UCSD-AML1 (cell line): Measurements from ENCODE around the gene NAA10.
A peak's percentile ranks its signal among the peaks of the same experiment; 100 is the strongest.
"Not testable (repeated sequence)": the region's sequence is repeated elsewhere in the genome, so short reads cannot be mapped to it uniquely, and the experiment has no call there.

Experiments used
- DNase-seq: peaks from one replicate; lab custom pipeline; 2025; ENCODE audit not compliant: unreplicated experiment; lab: John Stamatoyannopoulos, UW

Gene NAA10

GRCh38 chrX:153934762-153935325, at the start of gene NAA10:
NAA10 (minus strand) TSS chrX:153935037; CDS start chrX:153934904, 133 bp downstream.
- DNase-seq: peak; percentile 80

- DNase-seq: no peak
These were observed 48.5 kb upstream of the NAA10 start for GRCh38 chrX:153983321-153983801.

GRCh38 chrX:153981771-153982533, 47.1 kb upstream of the NAA10 start:
- peak; percentile 75 for DNase-seq

DNA sequence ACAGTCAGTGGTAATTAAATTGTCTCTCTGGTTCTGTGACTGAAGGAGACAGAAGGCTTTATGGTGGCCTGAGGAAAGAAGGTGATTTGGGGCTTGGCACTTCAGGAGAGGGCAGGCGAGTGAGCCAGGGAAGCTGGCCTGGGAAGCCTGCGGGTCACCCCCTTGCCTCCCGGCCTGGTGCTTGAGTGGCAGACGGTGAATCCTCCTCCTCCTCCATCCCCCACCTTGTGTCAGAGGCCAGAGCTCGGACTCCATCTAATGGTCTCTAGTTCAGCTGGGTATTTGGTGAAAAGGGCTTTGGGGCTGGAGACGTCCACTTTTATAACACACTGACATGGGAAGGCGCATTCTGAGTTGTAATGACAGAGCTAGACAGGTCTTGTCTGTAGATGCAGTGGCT, 46.4 kb upstream of the NAA10 start:
- no peak for DNase-seq

DNA sequence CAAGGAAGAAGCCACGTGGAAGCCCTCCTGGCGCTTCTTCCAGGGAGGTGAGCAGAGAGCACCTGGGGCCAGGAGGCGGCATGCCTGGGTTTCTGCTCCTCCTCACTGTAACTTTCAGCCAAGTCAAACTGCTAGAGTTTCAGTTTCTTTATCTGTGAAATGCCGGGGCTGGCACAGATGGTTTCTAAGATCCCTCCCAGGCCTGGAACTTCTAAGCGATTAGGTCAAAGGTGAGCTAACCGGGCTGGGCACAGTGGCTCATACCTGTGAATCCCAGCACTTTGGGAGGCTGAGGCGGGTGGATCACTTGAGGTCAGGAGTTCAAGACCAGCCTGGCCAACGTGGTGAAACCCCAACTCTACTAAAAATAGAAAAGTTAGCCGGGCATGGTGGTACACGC, 45.6 kb upstream of the NAA10 start:
- not testable (repeated sequence) for DNase-seq

DNA sequence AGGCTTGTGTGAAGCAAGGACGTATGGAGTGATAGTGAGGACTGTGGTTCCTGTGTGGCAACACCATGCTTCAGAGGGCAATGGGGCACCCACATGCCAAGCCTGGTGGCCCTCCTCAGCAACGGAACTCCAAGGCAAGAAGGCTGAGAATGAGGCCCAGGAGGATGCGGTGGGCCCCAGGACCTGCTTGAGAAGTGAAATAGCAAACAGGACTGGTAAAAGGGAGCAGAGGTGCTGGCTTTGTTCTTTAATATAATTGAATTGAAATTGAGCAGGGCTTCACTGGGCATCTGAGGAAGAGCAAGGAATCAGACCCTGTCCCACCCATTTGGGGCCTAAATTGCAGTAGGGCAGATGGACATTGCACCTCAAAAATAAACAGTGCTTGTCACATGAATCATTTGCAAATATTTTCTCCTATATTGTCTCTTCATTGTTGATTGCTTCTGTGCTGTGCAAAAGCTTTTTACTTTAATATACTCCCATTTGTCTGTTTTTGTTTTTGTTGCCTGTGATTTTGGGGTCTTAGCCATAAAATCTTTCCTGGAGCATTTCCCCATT, 40.0 kb upstream of the NAA10 start:
- DNase-seq: no peak

DNA sequence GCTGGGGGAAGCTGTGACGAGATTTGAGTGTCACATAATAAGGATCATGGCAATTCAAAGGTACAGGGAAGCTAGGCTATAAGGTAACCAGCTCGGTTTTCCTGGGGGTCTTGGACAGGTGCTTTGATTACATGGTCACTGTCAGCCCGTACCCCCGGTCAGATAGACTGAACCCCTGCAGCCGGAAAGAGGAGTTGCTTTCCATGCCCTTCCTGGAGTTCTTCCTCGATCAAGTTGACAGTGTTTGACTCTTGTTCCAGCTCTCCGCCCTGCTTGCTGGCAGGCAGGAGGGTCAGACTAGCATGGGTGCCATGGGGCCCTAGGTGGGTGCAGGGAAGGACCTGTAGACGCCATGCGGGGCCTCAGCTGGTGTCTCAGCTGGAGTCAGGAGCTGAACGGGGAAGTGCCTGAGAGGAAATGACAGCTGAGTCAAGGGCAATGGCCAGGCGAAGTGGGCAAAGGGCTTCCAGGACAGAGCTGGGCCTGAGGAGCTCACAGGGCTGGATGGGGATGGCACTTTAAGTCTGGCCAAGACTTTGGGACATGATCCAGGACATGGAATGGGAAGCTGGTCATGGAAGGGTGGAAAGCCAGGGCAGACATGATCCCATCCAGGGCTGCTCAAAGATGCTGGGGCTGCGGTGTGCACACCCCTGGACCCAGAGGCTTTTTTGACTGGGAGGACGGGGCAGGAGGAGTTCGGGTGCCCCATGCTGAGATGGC, 39.3 kb upstream of the NAA10 start:
- peak; percentile 26 for DNase-seq

DNA sequence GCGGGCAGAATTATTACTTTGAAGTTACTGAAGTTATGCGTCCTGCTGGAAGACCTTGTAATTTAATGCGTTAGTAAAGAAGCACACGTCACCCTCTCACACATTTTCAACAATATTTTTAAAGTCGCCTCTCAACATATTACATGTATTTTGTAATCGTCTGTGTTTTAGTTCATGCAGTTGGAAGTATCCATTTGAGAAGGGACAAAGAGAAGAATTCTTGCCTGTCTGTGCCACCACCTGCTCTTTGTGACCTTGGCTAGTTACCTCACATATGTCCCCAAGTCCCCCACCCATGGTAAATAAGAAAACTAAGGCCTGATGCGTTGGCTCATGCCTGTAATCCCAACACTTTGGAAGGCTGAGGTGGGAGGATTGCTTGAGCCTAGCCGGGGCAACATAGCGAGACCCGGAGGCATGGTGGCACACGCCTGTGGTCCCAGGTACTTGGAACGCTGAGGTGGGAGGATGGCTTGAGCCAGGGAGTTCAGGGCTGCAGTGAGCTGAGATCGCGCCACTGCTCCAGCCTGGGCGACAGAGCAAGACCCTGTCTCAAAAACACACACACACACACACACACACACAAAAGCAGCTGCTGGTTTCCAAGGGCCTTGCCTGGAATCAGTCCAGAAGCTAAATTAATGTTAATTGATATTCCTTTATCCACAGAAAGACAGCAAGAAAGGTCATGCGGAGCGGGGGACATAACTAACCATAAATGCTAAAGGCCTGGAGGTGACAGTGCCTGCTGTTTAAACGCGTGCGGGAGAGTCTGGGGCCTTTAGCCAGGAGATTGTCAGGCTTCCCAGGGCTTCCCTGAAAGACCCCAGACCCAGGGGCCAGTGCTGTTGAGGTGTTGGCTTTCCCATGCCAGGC, 38.5 kb upstream of the NAA10 start:
- no peak for DNase-seq

DNA sequence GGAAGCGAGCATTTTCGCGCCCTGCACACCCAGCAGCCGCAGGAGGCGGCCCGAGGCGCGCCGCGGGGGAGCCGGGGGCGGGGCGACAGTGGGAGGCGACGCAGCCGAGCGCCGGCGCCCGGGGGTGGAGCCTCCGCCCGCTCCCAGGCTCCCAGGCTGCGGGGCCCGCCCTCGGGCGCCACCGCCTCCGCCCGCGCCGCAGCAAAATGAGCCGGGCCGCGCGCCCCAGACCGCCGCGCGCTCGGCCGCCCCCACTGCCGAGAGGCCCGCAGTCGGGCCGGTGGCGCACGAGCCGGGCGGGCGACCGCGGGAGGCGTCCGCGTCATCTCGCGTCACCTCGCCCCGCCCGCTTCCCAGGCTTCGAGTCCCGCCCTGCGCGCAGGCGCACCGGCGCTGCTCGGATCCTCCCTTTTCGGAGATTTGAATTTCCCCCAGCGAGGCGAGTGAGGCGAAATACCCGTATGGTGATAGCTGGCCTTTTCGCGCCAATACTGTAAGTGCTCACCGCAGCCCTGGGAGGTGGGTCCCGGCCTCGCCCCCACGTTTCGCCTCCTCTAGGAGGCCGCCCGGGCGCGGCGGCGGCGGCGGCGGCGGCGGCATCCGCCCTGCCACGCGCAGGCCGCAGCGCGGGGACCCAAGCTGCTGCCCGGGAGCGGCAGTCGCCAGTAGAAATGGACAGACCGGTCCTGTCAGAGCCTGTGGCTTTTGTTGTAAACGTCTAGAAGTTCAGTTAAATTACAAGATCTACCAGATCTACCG, 37.7 kb upstream of the NAA10 start, which contains the start of gene TMEM187:
TSS of gene TMEM187 (plus strand) at position 387 of the 759 bp plus-strand sequence. CDS start 9,309 bp downstream, outside the sequence.
- peak; percentile 89 for DNase-seq

GRCh38 chrX:153971450-153972367, 36.9 kb upstream of the NAA10 start, which contains the start of gene HCFC1:
HCFC1 (minus strand) TSS chrX:153971818; CDS start chrX:153970840, 978 bp downstream.
- DNase-seq: peak; percentile 96

DNA sequence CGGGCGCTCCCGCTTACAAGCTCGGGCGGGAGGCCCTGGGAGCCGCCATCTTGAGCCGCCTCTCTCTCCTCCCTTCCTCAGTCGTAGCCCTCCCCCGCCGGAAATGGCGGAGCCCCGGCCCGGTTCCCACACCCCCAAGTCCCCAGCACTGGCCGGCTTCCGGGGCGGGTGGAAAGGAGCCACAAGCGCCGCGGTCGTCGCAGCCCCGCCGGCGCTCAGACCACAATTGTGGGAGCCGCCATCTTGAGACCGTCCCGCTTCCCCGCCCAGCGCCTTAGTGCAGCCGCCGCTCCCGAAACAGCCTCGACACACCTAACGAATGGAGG, 36.2 kb upstream of the NAA10 start:
- DNase-seq: peak; percentile 94

DNA sequence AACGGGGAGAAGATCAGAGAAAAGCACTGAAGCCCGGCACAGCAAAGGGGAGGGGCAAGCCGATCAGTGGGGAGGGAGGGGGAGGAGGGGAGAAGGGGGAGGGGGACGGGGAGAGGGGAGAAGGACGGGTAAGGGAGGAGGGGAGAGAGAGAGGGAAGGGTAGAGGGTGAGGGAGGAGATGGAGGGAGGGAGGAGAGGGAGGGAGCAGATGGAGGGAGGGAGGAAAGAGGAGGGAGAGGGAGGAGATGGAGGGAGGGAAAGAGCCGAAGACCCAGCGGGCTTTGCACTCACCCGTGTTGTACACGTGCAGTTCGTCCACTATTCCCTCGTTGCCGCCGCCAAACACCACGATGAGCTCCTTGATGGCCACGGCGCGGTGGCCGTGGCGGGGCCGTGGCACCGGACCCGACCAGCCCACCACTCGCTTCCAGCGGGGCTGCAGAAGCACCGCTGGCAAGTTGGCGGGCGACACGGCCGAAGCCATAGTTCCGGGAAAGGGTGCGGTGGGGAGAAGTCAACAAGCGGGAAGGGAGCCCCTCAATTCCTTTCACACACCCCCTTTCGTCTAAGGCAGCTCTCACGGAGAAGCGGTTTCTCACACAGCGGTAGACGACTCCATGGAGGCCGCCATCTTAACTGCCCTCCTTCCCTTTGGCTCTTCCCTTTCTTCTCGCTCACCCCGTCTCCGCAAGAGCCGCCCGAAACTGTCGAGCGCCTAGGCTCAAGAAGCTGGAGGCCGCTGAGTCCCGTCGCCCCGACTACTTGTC, 35.7 kb upstream of the NAA10 start:
- peak; percentile 56 for DNase-seq

GRCh38 chrX:153969904-153970356, 35.1 kb upstream of the NAA10 start:
- DNase-seq: peak; percentile 54

- DNase-seq: no peak
These were observed 34.5 kb upstream of the NAA10 start for GRCh38 chrX:153969125-153969903.

- peak; percentile 40 for DNase-seq
These were observed 33.9 kb upstream of the NAA10 start for GRCh38 chrX:153968754-153969124.

DNA sequence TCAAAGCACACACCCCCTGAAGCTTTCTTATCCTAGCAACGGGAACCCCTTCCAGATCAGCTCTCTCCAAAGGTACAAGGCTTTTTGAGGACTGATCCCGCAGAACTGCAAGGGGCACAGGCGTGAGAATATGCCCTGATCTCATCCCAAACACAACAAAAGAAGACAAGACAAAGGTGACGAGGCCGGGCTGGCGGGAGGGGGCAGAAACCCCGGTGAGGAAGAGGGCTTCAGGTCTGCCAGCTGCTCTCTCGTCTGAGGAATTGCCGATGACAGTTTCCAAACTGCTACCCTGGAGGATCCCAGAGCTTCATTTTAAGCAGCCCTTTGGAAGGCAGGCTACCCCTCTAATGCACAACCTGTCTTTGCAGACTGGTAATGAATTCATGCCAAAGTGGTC, 33.4 kb upstream of the NAA10 start:
- no peak for DNase-seq
